HG03025 (cell line): ENCODE results near the gene HSD17B14.
"Not testable (repeated sequence)": the region's sequence is repeated elsewhere in the genome, so short reads cannot be mapped to it uniquely, and the experiment has no call there.

Experiments used
- ATAC-seq: cut with Tn5 transposase; IDR thresholded peaks from one replicate; pipeline ENCODE4 v1.9.1; 2021; ENCODE audit warnings: mild to moderate bottlenecking, moderate library complexity; ENCODE audit not compliant: unreplicated experiment, low FRiP score

Gene HSD17B14

GRCh38 chr19:48836089-48837017, at the start of gene HSD17B14:
TSS of gene HSD17B14 (minus strand) at chr19:48836491. CDS start at chr19:48836411, 80 bp downstream.
- no peak for ATAC-seq

GRCh38 chr19:48883726-48884125, 47.4 kb upstream of the HSD17B14 start:
- no peak for ATAC-seq

GRCh38 chr19:48881741-48882657, 45.7 kb upstream of the HSD17B14 start:
- ATAC-seq = no peak

- not testable (repeated sequence) for ATAC-seq
Measured at GRCh38 chr19:48879696-48880095, 43.4 kb upstream of the HSD17B14 start.

GRCh38 chr19:48879025-48879637, 42.8 kb upstream of the HSD17B14 start:
- ATAC-seq = no peak

DNA sequence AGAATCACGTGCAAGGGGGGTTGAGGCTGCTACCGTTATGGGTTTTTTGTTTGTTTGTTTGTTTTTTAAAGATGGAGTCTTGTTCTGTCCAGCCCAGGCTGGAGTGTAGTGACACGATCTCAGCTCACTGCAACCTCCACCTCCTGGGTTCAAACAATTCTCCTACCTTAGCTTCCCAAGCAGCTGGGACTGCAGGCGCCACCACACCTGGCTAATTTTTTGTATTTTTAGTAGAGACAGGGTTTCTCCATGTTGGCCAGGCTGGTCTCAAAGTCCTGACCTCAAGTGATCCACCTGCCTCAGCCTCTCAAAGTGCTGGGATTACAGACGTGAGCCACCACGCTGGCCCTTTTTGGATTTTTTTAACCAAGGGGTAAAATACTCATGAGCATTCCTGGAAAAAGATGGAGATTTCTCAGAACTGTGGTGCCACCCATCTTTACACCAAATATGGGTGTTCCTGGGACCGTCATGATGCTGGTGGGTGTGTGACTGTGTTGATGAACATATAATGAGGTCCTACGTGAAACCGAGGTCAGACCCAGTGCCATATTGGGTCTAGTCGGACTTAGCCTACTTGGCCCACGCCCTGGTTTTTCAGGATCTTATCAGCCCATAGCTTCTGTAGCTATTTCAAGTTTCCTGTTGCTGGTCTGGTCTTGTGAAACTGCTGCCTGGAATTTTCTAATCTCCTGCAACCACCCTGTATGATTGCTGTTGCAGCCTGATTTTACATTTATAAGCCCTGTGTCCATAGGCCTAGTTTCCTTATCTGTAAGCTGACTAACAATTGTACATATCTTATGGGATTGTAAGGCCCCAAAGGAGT, 42.1 kb upstream of the HSD17B14 start:
- no peak for ATAC-seq

GRCh38 chr19:48877855-48878195, 41.5 kb upstream of the HSD17B14 start:
- ATAC-seq = no peak

DNA sequence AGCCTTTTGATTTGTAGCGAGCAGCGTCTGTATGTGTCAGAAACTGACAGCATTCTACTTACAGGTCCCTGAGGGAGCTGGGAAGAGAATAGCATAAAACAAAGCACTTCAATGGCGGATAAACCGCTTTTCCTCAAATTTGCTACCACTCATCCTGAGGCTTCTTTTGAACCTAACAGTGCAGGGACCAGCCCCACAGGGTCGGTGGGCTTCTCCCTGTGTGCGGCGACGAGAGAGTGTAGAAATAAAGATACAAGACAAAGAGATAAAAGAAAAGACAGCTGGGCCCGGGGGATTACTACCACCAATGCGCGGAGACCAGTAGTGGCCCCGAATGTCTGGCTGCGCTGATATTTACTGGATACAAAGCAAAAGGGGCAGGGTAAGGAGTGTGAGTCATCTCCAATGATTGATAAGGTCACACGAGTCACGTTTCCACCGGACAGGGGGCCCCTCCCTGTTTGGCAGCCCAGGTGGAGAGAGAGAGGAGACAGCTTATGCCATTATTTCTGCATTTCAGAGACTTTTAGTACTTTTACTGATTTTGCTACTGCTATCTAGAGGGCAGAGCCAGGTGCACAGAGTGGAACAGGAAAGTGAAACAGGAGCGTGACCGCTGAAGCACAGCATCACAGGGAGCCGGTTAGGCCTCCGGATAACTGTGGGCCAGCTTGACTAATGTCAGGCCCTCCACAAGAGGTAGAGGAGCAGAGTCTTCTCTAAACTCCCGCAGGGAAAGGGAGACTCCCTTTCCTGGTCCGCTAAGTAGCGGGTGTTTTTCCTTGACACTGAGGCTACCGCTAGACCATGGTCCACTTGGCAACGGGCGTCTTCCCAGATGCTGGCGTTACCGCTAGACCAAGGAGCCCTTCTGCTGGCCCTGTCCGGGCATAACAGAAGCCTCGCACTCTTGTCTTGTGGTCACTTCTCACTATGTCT, 40.0 kb upstream of the HSD17B14 start:
- not testable (repeated sequence) for ATAC-seq

DNA sequence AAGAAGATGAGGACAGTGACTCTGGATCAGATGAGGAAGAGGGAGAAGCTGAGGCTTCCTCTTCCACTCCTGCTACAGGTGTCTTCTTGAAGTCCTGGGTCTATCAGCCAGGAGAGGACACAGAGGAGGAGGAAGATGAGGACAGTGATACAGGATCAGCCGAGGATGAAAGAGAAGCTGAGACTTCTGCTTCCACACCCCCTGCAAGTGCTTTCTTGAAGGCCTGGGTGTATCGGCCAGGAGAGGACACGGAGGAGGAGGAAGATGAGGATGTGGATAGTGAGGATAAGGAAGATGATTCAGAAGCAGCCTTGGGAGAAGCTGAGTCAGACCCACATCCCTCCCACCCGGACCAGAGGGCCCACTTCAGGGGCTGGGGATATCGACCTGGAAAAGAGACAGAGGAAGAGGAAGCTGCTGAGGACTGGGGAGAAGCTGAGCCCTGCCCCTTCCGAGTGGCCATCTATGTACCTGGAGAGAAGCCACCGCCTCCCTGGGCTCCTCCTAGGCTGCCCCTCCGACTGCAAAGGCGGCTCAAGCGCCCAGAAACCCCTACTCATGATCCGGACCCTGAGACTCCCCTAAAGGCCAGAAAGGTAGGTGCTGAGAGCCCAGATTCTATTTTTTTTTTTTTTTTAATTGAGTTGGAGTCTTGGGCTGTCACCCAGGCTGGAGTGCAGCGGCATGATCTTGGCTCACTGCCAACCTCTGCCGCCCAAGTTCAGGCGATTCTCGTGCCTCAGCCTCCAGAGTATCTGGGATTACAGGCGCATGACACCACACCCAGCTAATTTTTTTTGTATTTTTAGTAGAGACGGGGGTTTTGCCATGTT, 38.2 kb upstream of the HSD17B14 start:
- ATAC-seq = no peak

- ATAC-seq = no peak
Measured at GRCh38 chr19:48873476-48874302, 37.4 kb upstream of the HSD17B14 start.

DNA sequence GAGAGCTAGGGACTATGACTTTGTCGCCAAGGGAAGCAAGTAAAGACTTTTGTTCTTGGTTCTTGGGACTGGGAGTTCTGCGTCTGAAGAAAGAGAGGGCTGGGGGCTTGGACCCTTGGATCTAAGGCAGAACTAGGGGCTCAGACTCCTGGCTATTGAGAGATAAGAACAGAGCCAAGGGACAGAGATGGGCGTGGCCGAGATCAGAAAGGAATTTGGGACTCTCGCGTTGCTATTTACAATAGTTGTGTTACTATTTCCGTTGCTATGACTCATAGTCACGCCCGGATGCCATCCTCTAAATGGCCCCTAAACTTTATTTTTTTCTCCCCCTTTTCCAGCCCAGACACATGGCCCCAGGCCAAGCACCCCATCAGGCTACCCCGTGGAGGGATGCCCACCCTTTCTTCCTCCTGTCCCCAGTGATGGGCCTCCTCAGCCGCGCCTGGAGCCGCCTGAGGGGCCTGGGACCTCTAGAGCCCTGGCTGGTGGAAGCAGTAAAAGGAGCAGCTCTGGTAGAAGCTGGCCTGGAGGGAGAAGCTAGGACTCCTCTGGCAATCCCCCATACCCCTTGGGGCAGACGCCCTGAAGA, 36.7 kb upstream of the HSD17B14 start:
- ATAC-seq = no peak

DNA sequence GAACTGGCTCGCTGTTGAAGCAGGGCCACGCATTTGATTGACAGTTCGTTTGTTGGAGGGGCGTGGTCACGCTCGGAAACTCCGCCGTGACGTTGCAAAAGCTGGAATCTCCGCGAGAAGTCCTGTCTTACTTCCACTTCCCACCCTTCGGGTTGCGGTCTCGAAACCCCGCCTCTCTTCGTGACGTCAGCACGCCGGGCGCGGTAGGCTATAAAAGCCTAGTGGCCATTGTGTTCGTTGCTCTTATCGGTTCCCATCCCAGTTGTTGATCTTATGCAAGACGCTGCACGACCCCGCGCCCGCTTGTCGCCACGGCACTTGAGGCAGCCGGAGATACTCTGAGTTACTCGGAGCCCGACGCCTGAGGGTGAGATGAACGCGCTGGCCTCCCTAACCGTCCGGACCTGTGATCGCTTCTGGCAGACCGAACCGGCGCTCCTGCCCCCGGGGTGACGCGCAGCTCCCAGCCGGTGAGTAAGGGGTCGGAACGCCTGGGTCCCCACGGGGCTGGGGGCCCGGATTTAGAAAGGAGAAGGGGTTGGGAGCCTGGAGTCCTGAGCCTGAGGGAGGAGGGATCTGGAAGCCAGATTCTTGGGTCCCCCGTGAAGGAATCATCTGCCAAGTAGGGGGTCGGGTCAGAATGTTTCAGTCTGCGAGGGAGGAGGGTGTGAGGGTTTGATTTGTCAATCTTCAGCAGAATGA, 36.0 kb upstream of the HSD17B14 start, which contains the start of gene PPP1R15A:
PPP1R15A (plus strand) TSS at position 240 of the 702 bp plus-strand sequence. CDS start 813 bp downstream, outside the sequence.
- peak; percentile 45 for ATAC-seq

DNA sequence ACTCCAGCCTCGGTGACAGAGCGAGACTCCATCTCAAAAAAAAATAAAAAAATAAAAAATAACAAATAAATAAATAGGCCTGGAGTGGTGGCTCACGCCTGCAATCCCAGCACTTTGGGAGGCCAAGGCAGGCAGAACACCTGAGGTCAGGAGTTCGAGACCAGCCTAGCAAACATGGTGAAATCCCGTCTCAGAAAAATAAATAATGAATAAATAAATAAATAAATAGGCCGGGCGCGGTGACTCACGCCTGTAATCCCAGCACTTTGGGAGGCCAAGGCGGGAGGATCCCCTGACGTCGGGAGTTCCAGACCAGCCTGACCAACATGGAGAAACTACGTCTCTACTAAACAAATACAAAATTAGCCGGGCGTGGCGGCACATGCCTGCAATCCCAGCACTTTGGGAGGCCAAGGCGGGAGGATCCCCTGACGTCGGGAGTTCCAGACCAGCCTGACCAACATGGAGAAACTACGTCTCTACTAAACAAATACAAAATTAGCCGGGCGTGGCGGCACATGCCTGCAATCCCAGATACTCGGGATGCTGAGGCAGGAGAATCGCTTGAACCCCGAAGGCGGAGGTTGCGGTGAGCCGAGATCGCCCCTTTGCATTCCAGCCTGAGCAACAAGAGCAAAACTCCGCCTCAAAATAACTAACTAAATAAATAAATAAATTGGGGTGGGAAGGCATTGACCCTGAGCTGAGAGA, 35.3 kb upstream of the HSD17B14 start:
- not testable (repeated sequence) for ATAC-seq

DNA sequence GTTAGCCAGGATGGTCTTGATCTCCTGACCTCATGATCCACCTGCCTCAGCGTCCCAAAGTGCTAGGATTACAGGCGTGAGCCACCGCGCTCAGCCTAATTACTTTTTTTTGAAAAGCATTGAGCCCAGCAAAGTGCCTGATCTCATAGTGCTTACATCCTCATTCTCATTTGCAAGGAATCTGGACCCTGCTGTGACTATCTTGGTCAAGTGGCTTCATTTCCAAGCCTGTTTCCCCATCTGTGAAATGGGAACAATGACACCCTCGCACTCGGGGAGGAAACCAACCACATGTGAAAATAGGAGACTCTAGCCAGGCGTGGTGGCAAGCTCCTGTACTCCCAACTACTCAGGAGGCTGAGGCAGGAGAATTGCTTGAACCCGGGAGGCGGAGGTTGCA, 33.8 kb upstream of the HSD17B14 start:
- ATAC-seq = no peak

GRCh38 chr19:48868114-48868886, 32.0 kb upstream of the HSD17B14 start, which contains the start of gene PLEKHA4:
TSS of gene PLEKHA4 (minus strand) at chr19:48868617. CDS start at chr19:48867620, 997 bp downstream.
- no peak for ATAC-seq
